Immature natural killer cell (primary cell): Measurements from ENCODE around the gene PRR20E. TPM values are rescaled to one million over a fixed set of nuclear protein-coding genes. Genes with fewer than 3 reads are reported as not detected.

Experiments used
- polyA plus RNA-seq, 3 donors: library from polyadenylated mRNA; unstranded; fragments of 300-500 nt; fragmentation: Illumina TruSeq; gene quantifications; one replicate each; pipeline ENCODE4 v1.2.3, GENCODE V29; 2021

The PRR20E gene
- polyA plus RNA-seq, 3 donors from 2014 or later: not detected

Other genes starting within 250 kb of the PRR20E start
- gene PRR20A, start 26.3 kb upstream of the PRR20E start, polyA plus RNA-seq: not detected
- not detected for gene PRR20B, start 19.7 kb upstream of the PRR20E start, polyA plus RNA-seq
- gene PRR20C, start 13.1 kb upstream of the PRR20E start, polyA plus RNA-seq: not detected
- gene PRR20D, start 6.6 kb upstream of the PRR20E start, polyA plus RNA-seq: not detected